GM12875 (cell line): ENCODE data around the gene VN1R2.
"Not testable (repeated sequence)": the region's sequence is repeated elsewhere in the genome, so short reads cannot be mapped to it uniquely, and the experiment has no call there.

Experiments
- H3K4me3 ChIP-seq: one replicate; pipeline ENCODE4 v1.5.1; 2011; ENCODE audit warnings: low read depth, low read length, control low read depth
- CTCF ChIP-seq: IDR thresholded peaks from 2 replicates; pipeline ENCODE4 v1.5.1; 2011; ENCODE audit warnings: low read depth, mild to moderate bottlenecking, control low read depth, inconsistent platforms, low read length, moderate library complexity, borderline replicate concordance; ENCODE audit not compliant: insufficient read depth

The VN1R2 gene

GRCh38 chr19:53257715-53258342 is at the start of gene VN1R2:
VN1R2 (plus strand) TSS chr19:53258292; CDS start chr19:53258376, 84 bp downstream.
- not testable (repeated sequence) for H3K4me3 ChIP-seq

GRCh38 chr19:53211554-53211953 is 46.5 kb upstream of the VN1R2 start:
- not testable (repeated sequence) for H3K4me3 ChIP-seq

DNA sequence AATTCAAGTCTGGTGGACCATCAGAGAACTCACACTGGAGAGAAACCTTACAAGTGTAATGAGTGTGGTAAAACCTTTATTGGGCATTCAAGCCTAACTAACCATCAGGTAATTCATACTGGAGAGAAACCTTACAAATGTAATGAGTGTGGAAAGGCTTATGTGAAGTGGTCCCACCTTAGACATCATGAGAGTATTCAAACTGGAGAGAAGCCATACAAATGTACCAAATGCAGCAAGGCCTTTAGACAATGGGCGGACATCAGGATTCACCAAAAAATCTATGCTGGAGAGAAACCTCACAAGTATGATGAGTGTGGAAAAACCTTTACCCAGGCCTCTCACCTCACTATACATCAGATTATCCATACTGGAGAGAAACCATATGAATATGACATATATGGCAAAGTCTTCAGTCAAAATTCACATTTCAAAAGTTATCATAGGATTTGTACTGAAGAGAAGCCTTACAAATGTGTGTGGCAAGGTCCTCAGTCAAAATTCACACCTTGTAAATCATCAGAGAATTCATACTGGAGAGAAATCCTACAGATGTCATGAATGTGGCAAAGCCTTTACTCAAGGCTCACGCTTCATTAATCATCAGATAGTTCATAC is 45.3 kb upstream of the VN1R2 start:
- TF ChIP-seq CTCF = no peak
- H3K4me3 ChIP-seq = no peak overlapping the region

DNA sequence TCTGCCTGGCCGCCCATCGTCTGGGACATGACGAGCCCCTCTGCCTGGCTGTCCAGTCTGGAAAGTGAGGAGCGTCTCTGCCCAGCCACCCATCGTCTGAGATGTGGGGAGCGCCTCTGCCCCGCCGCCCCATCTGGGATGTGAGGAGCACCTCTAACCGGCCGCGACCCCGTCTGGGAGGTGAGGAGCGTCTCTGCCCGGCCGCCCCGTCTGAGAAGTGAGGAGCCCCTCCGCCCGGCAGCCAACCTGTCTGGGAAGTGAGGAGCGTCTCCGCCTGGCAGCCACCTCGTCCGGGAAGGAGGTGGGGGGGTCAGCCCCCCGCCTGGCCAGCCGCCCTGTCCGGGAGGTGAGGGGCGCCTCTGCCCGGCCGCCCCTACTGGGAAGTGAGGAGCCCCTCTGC is 35.4 kb upstream of the VN1R2 start:
- not testable (repeated sequence) for H3K4me3 ChIP-seq

GRCh38 chr19:53224606-53225005 is 33.5 kb upstream of the VN1R2 start:
- no peak for TF ChIP-seq CTCF
- H3K4me3 ChIP-seq = no peak overlapping the region

DNA sequence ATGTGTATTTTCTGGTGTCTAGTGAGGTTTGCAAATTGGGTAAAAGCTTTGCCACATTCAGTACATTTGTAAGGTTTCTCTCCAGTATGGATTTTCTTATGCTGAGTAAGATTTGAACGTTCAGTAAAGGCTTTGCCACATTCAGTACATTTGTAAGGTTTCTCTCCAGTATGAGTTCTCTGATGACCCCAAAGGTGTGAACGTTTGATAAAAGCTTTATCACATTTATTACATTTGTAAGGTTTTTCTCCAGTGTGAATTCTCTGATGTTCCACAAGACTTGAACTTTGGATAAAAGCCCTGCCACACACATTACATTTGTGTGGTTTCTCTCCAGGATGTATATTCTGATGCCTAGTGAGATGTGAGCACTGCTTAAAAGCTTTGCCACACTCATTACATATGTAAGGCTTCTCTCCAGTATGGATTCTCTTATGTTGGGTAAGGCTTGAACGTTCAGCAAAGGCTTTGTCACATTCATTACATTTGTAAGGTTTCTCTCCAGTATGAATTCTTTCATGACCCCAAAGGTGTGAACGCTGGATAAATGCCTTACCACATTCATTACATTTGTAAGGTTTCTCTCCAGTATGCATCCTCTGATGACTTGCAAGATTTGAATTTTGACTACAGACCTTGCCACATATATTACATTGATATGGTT is 20.8 kb upstream of the VN1R2 start:
- no peak overlapping the region for H3K4me3 ChIP-seq
- no peak for TF ChIP-seq CTCF

- no peak for TF ChIP-seq CTCF
- H3K4me3 ChIP-seq = no peak overlapping the region
Measured at GRCh38 chr19:53246498-53246897, 11.6 kb upstream of the VN1R2 start.

- TF ChIP-seq CTCF = no peak
- H3K4me3 ChIP-seq = no peak within 1 kb of the TSS
Measured at GRCh38 chr19:53254411-53255341, 3.4 kb upstream of the VN1R2 start, which contains the start of gene ZNF677. ZNF677 (minus strand) TSS chr19:53254873; CDS start chr19:53251550, 3,323 bp downstream.

DNA sequence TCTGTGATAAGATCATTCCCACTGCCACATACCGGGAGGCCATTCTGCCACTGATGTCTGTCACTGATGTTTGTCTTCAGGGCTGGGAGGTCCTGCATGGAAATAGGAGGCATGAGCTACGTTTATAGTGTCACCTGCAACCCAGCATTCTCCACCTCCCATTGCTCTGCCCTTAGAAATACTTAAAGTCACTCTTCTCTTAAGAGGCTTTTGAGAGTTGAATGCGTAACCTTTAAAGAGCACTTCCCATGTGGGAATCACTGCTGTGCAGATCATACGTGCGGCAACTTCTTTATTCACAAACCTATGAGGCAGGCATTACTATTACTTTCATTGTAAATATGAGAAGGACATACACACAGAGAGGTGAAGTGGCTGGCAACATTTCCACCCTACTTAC is 9.5 kb downstream of the VN1R2 start, which contains the start of gene VN1R4:
Gene VN1R4 (minus strand): TSS at position 101 of the 400 bp plus-strand sequence. CDS start 58 bp downstream, at position 43.
- H3K4me3 ChIP-seq = not testable (repeated sequence)

GRCh38 chr19:53269861-53270260 is 11.8 kb downstream of the VN1R2 start:
- not testable (repeated sequence) for H3K4me3 ChIP-seq
